Measurements from ENCODE around the gene CNPY3.

The CNPY3 gene

DNA sequence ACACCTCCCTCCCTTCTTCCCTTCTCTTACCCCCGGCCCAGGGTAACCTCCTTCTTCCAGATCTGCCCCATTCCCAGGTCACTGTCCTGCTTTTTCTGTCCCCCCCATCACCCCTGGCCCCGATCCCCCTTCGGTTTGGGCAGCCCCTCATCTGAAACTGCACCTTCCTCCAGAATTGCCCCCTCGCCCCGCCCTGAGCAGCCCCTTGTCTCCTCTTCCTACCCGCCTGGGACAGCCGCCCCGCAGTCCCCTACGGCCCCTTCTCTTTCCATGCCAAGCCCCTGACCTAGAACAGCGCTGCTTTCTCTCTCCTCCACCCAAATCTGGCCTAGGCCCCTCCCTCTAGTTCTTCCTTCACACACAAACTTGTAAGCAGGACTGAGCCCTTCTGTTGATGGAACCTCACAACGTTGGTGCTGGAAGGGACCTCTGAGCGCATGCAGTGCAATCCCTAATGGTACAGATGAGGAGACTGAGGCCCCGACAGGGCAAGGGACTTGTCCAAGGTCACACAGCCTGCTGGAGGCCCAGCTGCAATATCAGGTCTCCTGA is 55.7 kb downstream of the CNPY3 start:
- no peak for DNase-seq

DNA sequence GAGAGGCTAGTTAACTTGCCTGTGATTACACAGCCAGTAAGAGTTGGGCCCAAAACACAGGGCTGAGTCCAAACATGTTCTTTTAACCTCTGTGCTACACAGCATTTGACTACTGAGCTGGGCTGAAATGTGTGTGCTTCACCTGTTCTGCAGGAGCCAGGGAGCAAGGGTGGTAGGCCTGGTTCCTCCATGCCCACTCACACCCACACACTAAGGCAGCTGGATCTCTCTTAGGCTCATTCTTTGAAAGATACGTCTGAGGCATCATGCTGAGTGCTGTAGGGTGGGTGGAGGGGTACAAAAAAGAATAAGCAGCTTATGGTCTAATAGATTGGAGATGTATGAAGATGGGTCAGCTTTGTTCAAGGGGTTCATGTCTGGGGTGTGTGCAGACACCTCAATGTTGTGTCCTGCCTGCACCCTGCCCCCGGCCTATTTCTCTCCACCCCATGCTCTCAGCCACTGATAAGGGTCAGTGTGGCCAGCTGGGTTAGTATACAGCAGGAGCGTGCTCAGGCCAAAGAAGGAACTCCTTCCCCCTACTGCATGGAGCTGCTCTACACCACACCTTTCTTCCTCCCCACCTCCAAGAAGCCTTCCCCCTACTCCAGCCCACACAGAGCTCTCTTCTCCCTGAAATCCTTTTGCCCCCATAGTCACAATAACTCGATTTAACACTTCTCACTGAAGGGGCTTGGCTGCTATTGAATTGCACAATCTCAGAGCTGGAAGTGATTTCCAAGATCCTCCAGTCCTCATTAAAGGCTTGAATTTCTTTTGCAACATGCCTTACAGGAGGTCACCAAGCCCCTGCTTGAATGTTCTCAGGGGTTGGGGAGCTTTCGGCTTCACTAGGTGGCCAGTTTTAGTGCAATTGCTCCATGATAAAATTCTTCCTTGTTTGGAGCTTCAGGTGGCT is 58.5 kb downstream of the CNPY3 start:
- DNase-seq, result no peak

DNA sequence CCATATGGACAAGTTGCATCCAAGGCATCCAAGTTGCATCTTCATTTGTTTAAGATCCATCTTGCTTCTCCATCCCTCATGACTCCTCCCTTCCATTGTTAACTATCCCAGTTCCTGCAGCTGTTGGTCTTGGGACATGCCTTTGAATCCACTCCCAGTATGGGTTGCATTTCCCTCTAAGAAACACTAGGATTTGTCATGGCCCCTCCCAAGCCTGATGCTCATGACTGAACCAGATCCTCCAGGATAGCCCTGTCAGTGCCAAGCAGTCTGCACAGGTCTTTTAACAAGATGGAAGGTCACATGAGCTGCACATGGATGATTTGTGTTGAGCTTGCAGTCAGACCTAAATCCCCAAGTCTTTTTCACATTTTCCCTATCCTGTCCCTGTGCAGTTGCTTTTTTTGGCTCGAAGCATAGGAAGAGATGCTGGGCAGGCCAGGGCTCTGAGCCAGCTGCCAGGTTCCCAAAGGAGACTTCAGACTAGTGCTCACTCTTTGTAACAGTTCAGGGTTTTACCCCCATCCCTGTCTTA is 59.3 kb downstream of the CNPY3 start:
- no peak for DNase-seq
